PFSK-1 (cell line): Measurements from ENCODE around the gene ABHD12.

ENCODE experiments used
- FOXP2 ChIP-seq: optimal IDR thresholded peaks from 2 replicates; pipeline ENCODE3; 2011; ENCODE audit warnings: borderline replicate concordance, control low read depth, inconsistent platforms; ENCODE audit not compliant: insufficient read depth; ENCODE audit errors: extremely low read length, extremely low read depth
- POLR2AphosphoS5 ChIP-seq: IDR thresholded peaks from 2 replicates; pipeline ENCODE4 v1.6.1; 2012; ENCODE audit warnings: low read depth, mild to moderate bottlenecking, control low read depth, low read length, moderate library complexity
- REST ChIP-seq, 2 experiments: IDR thresholded peaks; 2 replicates each; pipeline versions ENCODE4 v1.6.1 to v1.8.0; 2011 to 2012; ENCODE audit warnings: low read depth in 2 of 2, low read length in 2 of 2, control low read depth in 1 of 2, inconsistent platforms in 1 of 2, mild to moderate bottlenecking in 1 of 2, moderate library complexity in 1 of 2; ENCODE audit not compliant: insufficient read depth in 1 of 2
- SIN3A ChIP-seq: IDR thresholded peaks from 2 replicates; pipeline ENCODE4 v1.6.1; 2012; ENCODE audit warnings: mild to moderate bottlenecking, low read length, moderate library complexity, borderline replicate concordance; ENCODE audit not compliant: insufficient read depth
- TAF1 ChIP-seq: IDR thresholded peaks from 2 replicates; pipeline ENCODE4 v1.6.1; 2012; ENCODE audit warnings: low read length, control low read depth, borderline replicate concordance; ENCODE audit not compliant: insufficient read depth

Gene ABHD12

GRCh38 chr20:25254571-25254970 lies 136.1 kb downstream of the ABHD12 start:
- TF ChIP-seq FOXP2 (no peak), SIN3A (no peak), TAF1 (no peak)

GRCh38 chr20:25253606-25254275 lies 136.9 kb downstream of the ABHD12 start:
- TF ChIP-seq SIN3A = no peak
- TF ChIP-seq REST (IDR thresholded peaks at IDR 0.05; ENCODE audit: insufficient read depth in 1 of 2, low read depth in 2 of 2, low read length in 2 of 2) = no peak
- TF ChIP-seq POLR2AphosphoS5 = no peak
- TF ChIP-seq FOXP2 = no peak
- no peak for TF ChIP-seq TAF1

- TF ChIP-seq TAF1 = no peak
- no peak for TF ChIP-seq POLR2AphosphoS5
- no peak for TF ChIP-seq REST (IDR thresholded peaks at IDR 0.05; ENCODE audit: insufficient read depth in 1 of 2, low read depth in 2 of 2, low read length in 2 of 2)
- TF ChIP-seq FOXP2 = no peak
- no peak for TF ChIP-seq SIN3A
These were observed 137.8 kb downstream of the ABHD12 start for GRCh38 chr20:25252686-25253421.

- no peak for TF ChIP-seq POLR2AphosphoS5
- no peak for TF ChIP-seq REST (IDR thresholded peaks at IDR 0.05; ENCODE audit: insufficient read depth in 1 of 2, low read depth in 2 of 2, low read length in 2 of 2)
- TF ChIP-seq SIN3A = no peak
- no peak for TF ChIP-seq TAF1
- no peak for TF ChIP-seq FOXP2
These were observed 138.4 kb downstream of the ABHD12 start for GRCh38 chr20:25252230-25252651.

- TF ChIP-seq POLR2AphosphoS5 = no peak
- no peak for TF ChIP-seq FOXP2
- TF ChIP-seq TAF1 = no peak
- no peak for TF ChIP-seq REST (IDR thresholded peaks at IDR 0.05; ENCODE audit: insufficient read depth in 1 of 2, low read depth in 2 of 2, low read length in 2 of 2)
These were observed 139.1 kb downstream of the ABHD12 start for GRCh38 chr20:25251558-25251957.
